Peyer's patch (tissue), 4 donors: Measurements from ENCODE around the gene BAIAP2L1. TPM values are rescaled to one million over a fixed set of nuclear protein-coding genes. Genes with fewer than 3 reads are reported as not detected.

Experiments
- DNase-seq, 3 donors: peaks; one replicate each; pipeline ENCODE4 v3.0.0-alpha.2; 2017 to 2019
- H3K27ac ChIP-seq, 4 donors: fragments of 200-600 bp; sonication (generic); one replicate each; pipeline ENCODE4 v1.5.1; 2016 to 2019
- H3K27me3 ChIP-seq, 2 donors: fragments of 200-600 bp; sonication (generic); one replicate each; pipeline ENCODE4 v1.5.1; 2019
- H3K36me3 ChIP-seq, 3 donors: fragments of 200-600 bp; sonication (generic); one replicate each; pipeline ENCODE4 v1.5.1; 2016 to 2019
- H3K4me1 ChIP-seq, 4 donors: fragments of 200-600 bp; sonication (generic); one replicate each; pipeline ENCODE4 v1.5.1; 2016 to 2019
- H3K4me3 ChIP-seq, 4 donors: fragments of 200-600 bp; sonication (generic); 1 replicate in 3 of 4; 2 replicates in 1 of 4; pipeline ENCODE4 v1.5.1; 2016 to 2019; ENCODE audit warnings: mild to moderate bottlenecking in 1 of 4
- H3K9me3 ChIP-seq, 4 donors: fragments of 200-600 bp; sonication (generic); one replicate each; pipeline ENCODE4 v1.5.1; 2016 to 2019; ENCODE audit warnings: mild to moderate bottlenecking in 1 of 4
- POLR2A ChIP-seq, 2 donors: fragments of 450-650 bp; IDR thresholded peaks; one replicate each; pipeline ENCODE4 v1.5.1; 2017; ENCODE audit warnings: antibody characterized with exemption in 2 of 2, mild to moderate bottlenecking in 2 of 2, moderate library complexity in 2 of 2
- total RNA-seq, 4 donors: library from RNA; depleted of rRNA; stranded (reverse); fragments of >200 nt; gene quantifications; one replicate each; pipeline ENCODE4 v1.1.0, GENCODE V29; 2016
- TF ChIP-seq, protein P1 (sequence below), 6 experiments: fragments of 450-650 bp in 4 of 6; fragments of 200-600 bp in 2 of 6; sonication (generic) in 1 of 6; IDR thresholded peaks; one replicate each; pipeline ENCODE4 v1.5.1; 2017 to 2019; ENCODE audit warnings: antibody characterized with exemption in 6 of 6, mild to moderate bottlenecking in 3 of 6, moderate library complexity in 1 of 6

The BAIAP2L1 gene
- total RNA-seq, 4 donors from 2014 or later: 31.4 to 46.4 (median 41.9) TPM

- no peaks in the 10 kb centered on the region for H3K9me3 ChIP-seq
- no peak overlapping the region for H3K27ac ChIP-seq
- H3K36me3 ChIP-seq: peaks cover 0 to 48% (median 0%) of the 10 kb centered on the region in 3 donors
- no peak overlapping the region for H3K4me3 ChIP-seq
- TF ChIP-seq, protein P1, sequence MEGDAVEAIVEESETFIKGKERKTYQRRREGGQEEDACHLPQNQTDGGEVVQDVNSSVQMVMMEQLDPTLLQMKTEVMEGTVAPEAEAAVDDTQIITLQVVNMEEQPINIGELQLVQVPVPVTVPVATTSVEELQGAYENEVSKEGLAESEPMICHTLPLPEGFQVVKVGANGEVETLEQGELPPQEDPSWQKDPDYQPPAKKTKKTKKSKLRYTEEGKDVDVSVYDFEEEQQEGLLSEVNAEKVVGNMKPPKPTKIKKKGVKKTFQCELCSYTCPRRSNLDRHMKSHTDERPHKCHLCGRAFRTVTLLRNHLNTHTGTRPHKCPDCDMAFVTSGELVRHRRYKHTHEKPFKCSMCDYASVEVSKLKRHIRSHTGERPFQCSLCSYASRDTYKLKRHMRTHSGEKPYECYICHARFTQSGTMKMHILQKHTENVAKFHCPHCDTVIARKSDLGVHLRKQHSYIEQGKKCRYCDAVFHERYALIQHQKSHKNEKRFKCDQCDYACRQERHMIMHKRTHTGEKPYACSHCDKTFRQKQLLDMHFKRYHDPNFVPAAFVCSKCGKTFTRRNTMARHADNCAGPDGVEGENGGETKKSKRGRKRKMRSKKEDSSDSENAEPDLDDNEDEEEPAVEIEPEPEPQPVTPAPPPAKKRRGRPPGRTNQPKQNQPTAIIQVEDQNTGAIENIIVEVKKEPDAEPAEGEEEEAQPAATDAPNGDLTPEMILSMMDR (IDR thresholded peaks at IDR 0.05): no peak
- no peak for TF ChIP-seq POLR2A (IDR thresholded peaks at IDR 0.05)
- H3K27me3 ChIP-seq: no peaks in the 10 kb centered on the region
- DNase-seq: no peak
- no peaks in the 10 kb centered on the region for H3K4me1 ChIP-seq
Measured at GRCh38 chr7:98295467-98296192, 105.3 kb downstream of the BAIAP2L1 start.

DNA sequence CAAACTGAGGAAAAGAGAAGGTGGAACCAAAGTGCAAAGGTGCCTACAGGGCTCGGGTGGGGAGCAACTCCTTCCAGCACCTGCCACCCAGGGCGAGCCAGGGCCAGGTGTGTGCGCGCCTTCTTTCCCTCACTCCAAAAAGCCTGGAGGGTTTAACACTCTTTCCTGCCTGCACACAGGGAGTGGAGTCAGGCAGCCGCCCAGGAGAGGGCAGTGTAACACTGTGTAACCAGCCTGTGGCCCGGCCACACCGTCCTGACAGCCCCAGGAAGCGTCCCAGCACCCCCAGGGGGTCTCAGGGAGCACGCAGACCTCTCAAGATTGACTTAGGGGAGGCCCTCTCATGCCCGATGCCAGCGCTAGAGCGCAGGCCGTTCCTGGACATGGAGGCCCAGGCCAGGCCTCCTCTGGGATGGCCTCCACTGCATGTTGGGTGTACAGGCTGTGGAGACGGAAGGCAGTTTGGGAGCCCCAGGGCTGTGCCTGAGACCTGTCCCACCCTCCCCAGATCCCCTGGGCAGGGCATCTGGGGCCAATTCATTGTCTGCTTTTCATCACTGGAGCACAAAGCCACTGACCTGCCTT lies 106.0 kb downstream of the BAIAP2L1 start:
- peak in 2 of 3 donors; percentile 77 to 81 for DNase-seq
- Histone ChIP-seq H3K27ac (peak overlapping the region in 1 of 4 donors; percentile 45), H3K27me3 (no peaks in the 10 kb centered on the region), H3K9me3 (no peaks in the 10 kb centered on the region), H3K36me3 (peaks cover 0 to 51% (median 0%) of the 10 kb centered on the region in 3 donors), H3K4me1 (no peaks in the 10 kb centered on the region), H3K4me3 (no peak overlapping the region)
- no peak for TF ChIP-seq POLR2A (IDR thresholded peaks at IDR 0.05)
- TF ChIP-seq, protein P1 (IDR thresholded peaks at IDR 0.05): peak in 4 of 6 experiments; percentile 43 to 80 (median 74)

DNA sequence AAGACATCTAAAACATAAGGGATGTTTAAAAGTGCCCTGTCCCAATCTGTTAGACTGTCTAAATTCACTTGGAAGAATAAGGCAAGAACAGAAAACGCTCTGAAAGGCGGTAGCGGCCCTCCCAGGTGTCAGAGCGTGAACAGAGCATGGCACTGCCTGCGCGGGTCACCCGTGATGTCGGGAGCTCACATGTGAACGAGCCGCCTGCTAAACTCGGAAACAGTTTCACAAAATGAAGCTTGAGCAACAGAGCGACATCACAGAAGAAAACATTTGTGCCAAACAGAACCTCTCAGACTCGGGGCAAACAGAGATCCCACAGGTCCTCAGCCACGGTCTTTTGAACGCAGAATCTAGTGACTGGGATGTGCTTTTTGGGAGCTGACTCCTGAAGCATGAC lies 106.6 kb downstream of the BAIAP2L1 start:
- Histone ChIP-seq H3K36me3 (peaks cover 0 to 54% (median 0%) of the 10 kb centered on the region in 3 donors), H3K27ac (peak overlapping the region in 1 of 4 donors; percentile 6)
- TF ChIP-seq, protein P1 (IDR thresholded peaks at IDR 0.05): no peak
- TF ChIP-seq POLR2A (IDR thresholded peaks at IDR 0.05): no peak

GRCh38 chr7:98293746-98294145 lies 107.1 kb downstream of the BAIAP2L1 start:
- H3K4me3 ChIP-seq: no peak overlapping the region
- no peak for DNase-seq
- no peaks in the 10 kb centered on the region for H3K9me3 ChIP-seq
- no peaks in the 10 kb centered on the region for H3K27me3 ChIP-seq
- TF ChIP-seq, protein P1 (IDR thresholded peaks at IDR 0.05): no peak
- no peak for TF ChIP-seq POLR2A (IDR thresholded peaks at IDR 0.05)
- H3K27ac ChIP-seq: no peak overlapping the region
- H3K4me1 ChIP-seq: peaks cover 0 to 5% (median 0%) of the 10 kb centered on the region in 4 donors
- H3K36me3 ChIP-seq: peaks cover 0 to 59% (median 0%) of the 10 kb centered on the region in 3 donors

More for the DNA sequence above, 106.6 kb downstream of the BAIAP2L1 start:
- no peak overlapping the region for H3K4me3 ChIP-seq
- DNase-seq: no peak
- no peaks in the 10 kb centered on the region for H3K4me1 ChIP-seq
- no peaks in the 10 kb centered on the region for H3K27me3 ChIP-seq
- H3K9me3 ChIP-seq: no peaks in the 10 kb centered on the region

DNA sequence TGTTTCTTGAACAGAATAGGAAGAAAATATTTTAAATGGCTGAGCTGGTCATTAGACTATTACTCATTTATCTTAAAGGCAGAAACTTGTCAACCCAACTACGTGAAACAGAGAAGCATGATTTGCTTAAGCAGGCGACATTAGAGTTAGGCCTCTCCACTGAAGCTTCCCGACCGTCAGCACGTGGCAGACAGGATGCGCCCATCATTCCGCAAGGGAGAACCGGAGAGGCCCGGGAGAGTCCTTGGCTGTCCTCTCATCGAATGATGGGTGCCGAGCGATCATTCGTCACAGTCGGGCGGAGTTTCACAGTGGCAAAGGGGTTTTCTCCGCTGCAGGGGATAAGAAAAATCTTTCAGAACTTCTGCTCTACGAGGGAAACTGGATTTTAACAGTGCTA lies 107.6 kb downstream of the BAIAP2L1 start:
- H3K9me3 ChIP-seq: no peaks in the 10 kb centered on the region
- H3K4me1 ChIP-seq: peaks cover 0 to 9% (median 0%) of the 10 kb centered on the region in 4 donors
- DNase-seq: no peak
- H3K27ac ChIP-seq: no peak overlapping the region
- peaks cover 0 to 62% (median 0%) of the 10 kb centered on the region in 3 donors for H3K36me3 ChIP-seq
- no peak for TF ChIP-seq POLR2A (IDR thresholded peaks at IDR 0.05)
- TF ChIP-seq, protein P1 (IDR thresholded peaks at IDR 0.05): no peak
- H3K4me3 ChIP-seq: no peak overlapping the region
- H3K27me3 ChIP-seq: no peaks in the 10 kb centered on the region
